SK-N-MC (cell line): ENCODE measurements around the gene RFX3.

Source experiments
- EZH2 ChIP-seq: fragments of 200-600 bp; sonication (generic); IDR thresholded peaks from one replicate; pipeline ENCODE4 v1.6.1; 2017; ENCODE audit warnings: antibody characterized with exemption
- FOXP2 ChIP-seq: optimal IDR thresholded peaks from 2 replicates; pipeline ENCODE3; 2011; ENCODE audit warnings: mild to moderate bottlenecking, moderate library complexity; ENCODE audit not compliant: insufficient read depth; ENCODE audit errors: extremely low read length, control extremely low read depth
- POLR2AphosphoS5 ChIP-seq: IDR thresholded peaks from 2 replicates; pipeline ENCODE4 v1.6.1; 2012; ENCODE audit warnings: mild to moderate bottlenecking, low read depth, low read length, borderline replicate concordance

DNA sequence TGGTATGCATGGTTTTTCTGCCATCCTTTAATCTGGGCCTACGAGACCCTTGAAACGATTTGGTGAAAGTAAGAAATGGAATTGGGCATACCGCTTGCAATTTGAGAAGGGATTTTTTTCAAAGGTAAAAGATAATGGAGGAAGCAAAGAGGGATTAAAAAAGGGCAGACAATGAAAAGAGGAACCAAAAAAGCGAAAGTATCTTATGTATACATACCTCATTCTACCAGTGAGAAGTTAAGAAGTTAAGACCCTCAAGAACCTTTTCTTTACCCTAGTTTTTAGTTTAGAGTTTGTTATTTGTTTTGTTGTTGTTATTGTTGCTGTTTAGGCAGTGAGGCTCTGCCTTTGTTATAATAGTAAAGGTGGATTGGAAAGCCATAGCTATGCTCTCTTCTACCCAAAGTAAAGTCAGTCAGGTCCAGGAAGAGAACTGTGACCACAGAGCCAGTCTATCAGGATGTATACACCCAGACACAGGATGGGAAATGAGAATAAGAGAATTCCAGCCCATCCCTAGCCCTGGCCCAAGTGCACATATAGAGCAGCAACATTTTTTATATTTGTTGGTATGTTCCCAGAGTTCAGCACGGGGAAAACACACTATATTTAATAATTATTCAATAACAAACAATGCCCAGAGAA lies 166.6 kb downstream of the RFX3 start:
- no peak for TF ChIP-seq EZH2
- no peak for TF ChIP-seq POLR2AphosphoS5
- no peak for TF ChIP-seq FOXP2
